ENCODE results near the gene IL4I1. TPM values are rescaled to one million over a fixed set of nuclear protein-coding genes. Genes with fewer than 3 reads are reported as not detected.

Gene IL4I1
- total and polyA plus RNA-seq, 2 of the 8 experiments (the other 6 are each of a cell fraction or from before 2014, with no cell fraction given): 0.41 to 0.76 TPM

DNA sequence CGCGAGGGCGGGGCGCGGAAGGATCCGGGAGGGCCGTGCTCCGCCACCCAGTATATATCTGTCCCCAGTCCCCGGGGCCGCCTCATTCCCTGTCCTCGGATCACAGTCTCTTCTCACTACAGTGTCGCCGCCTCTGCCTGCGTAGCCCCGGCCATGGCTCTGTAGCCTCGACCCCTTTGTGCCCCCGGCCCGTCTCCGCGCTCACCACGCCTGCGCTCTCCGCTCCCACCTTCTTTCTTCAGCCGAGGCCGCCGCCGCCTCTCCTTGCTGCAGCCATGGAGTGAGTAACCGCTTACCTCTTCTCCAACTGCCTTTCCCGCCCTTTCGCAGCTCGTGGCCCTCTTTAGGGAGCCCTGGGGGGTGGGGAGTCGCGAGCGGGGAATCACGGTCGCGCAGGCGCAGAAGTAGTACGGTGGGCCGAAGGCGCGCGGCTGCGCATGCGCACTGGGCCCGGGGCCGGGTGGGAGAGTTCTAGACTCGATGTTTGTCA lies 32.5 kb upstream of the IL4I1 start, which contains the start of the genes ATF5 and NUP62 (continued):
- no peak for TF ChIP-seq RXRA (IDR thresholded peaks at IDR 0.05; ENCODE audit: insufficient read depth, low read depth, low read length)
- TF ChIP-seq KDM4A (IDR thresholded peaks at IDR 0.05; ENCODE audit: low read depth, low read length, severe bottlenecking): peak; percentile 82
- TF ChIP-seq SP2 (IDR thresholded peaks at IDR 0.05; ENCODE audit: low read length): no peak
- TF ChIP-seq, protein P1, sequence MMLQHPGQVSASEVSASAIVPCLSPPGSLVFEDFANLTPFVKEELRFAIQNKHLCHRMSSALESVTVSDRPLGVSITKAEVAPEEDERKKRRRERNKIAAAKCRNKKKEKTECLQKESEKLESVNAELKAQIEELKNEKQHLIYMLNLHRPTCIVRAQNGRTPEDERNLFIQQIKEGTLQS (IDR thresholded peaks at IDR 0.05; ENCODE audit: insufficient read depth, low read depth, low read length): no peak
- TF ChIP-seq, protein P2, sequence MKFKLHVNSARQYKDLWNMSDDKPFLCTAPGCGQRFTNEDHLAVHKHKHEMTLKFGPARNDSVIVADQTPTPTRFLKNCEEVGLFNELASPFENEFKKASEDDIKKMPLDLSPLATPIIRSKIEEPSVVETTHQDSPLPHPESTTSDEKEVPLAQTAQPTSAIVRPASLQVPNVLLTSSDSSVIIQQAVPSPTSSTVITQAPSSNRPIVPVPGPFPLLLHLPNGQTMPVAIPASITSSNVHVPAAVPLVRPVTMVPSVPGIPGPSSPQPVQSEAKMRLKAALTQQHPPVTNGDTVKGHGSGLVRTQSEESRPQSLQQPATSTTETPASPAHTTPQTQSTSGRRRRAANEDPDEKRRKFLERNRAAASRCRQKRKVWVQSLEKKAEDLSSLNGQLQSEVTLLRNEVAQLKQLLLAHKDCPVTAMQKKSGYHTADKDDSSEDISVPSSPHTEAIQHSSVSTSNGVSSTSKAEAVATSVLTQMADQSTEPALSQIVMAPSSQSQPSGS (IDR thresholded peaks at IDR 0.05; ENCODE audit: low read length): no peak
- no peak for TF ChIP-seq KDM1A (IDR thresholded peaks at IDR 0.05; ENCODE audit: borderline replicate concordance, low read length)
- TF ChIP-seq CTCF (IDR thresholded peaks at IDR 0.05; ENCODE audit: control extremely low read depth in 1 of 3, insufficient read depth in 1 of 3, low read depth in 1 of 3, low read length in 3 of 3): peak in 1 of 3 experiments; percentile 4; a peak in 1 of 4 replicates
- no peak for TF ChIP-seq SIX5 (IDR thresholded peaks at IDR 0.05; ENCODE audit: low read depth, low read length)
- TF ChIP-seq HDAC6 (IDR thresholded peaks at IDR 0.05; ENCODE audit: low read depth, low read length): no peak
- TF ChIP-seq TAF1 (IDR thresholded peaks at IDR 0.05; ENCODE audit: low read depth, low read length): peak; percentile 81
- peak; percentile 90 for TF ChIP-seq NRF1 (IDR thresholded peaks at IDR 0.05; ENCODE audit: low read depth, low read length)
- TF ChIP-seq EGR1 (IDR thresholded peaks at IDR 0.05; ENCODE audit: borderline replicate concordance, low read depth, low read length): no peak
- no peak for TF ChIP-seq JUN (IDR thresholded peaks at IDR 0.05; ENCODE audit: low read depth, low read length)
- TF ChIP-seq RNF2 (IDR thresholded peaks at IDR 0.05; ENCODE audit: borderline replicate concordance, low read depth, low read length, missing control alignments, poor library complexity, severe bottlenecking): no peak
- no peak for TF ChIP-seq MAFK (IDR thresholded peaks at IDR 0.05; ENCODE audit: low read depth, low read length)
- TF ChIP-seq EP300 (IDR thresholded peaks at IDR 0.05; ENCODE audit: borderline replicate concordance in 1 of 2, low read depth in 2 of 2, low read length in 2 of 2): 0 out of 3 replicates have a peak, but pooled peaks of 1 of the 2 experiments have one; percentile 8
- TF ChIP-seq SRF (IDR thresholded peaks at IDR 0.05; ENCODE audit: low read depth, low read length): no peak
- no peak for TF ChIP-seq CHD2 (IDR thresholded peaks at IDR 0.05; ENCODE audit: low read length)
- no peak for TF ChIP-seq SAP30 (IDR thresholded peaks at IDR 0.05; ENCODE audit: insufficient read depth, insufficient replicate concordance, low read length)
- no peak for TF ChIP-seq BCL11A (IDR thresholded peaks at IDR 0.05; ENCODE audit: low read depth in 2 of 2, low read length in 2 of 2)

All from H1 (cell line).